ENCODE data around the gene PARG. TPM values are rescaled to one million over a fixed set of nuclear protein-coding genes. Genes with fewer than 3 reads are reported as not detected.
"Not testable (repeated sequence)": the region's sequence is repeated elsewhere in the genome, so short reads cannot be mapped to it uniquely, and the experiment has no call there.

The PARG gene
- total and polyA plus RNA-seq, 2 donors (not counting 3 experiments of a cell fraction or from before 2014, with no cell fraction given) = 6.1 to 27.6 TPM

DNA sequence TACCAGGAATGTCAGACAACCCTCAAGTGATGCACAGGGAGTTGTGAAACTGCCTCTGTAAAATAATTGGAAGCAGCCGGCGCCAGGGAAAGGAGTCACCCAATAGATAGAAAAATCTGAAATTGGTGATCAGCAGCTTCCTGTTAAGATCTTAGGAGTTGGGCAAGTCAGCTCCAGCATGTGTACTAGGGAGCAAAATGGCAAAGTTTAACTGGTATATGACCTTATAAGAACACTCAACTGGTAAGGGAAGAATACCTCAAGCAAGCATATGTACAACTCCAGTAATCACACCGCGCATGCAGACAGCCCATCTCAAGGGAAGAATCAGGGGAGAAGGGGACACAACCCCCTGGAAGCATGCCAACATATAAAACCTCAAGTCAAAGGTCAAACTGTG lies 18.3 kb downstream of the PARG start:
- FAIRE-seq = not testable (repeated sequence)

DNA sequence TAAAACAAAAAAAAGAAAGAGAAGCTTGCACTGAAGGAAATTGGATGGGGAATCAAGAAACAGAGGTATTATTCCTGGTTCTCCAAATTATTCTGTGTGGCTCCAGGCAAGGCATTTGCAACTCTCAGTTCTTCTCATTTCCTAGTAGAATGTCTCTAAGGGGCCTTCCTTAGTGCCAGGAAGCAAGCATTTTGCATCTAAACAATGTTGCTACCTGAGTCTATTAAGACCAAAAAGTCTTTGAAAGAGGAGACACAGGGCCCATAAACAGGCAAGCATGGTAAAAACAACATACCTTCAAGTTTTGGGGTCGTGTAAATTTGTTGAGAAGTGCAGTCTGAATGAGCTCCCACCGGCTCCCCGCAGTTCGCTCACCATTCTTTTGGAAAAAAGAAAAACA lies 19.8 kb downstream of the PARG start:
- dilution Hi-C loops (cut with MboI; ENCODE audit: extremely low pct_ligation_motif_present, low sequenced_read_pairs); H3K9me1 ChIP-seq (replicated peaks; ENCODE audit: control insufficient read depth, extremely low read depth, insufficient read depth, low read length); DNase-seq (ENCODE audit: low read depth, low spot score); H3K4me1 ChIP-seq (ENCODE audit: control insufficient read depth, extremely low read depth, insufficient read depth, low read length); H4K20me1 ChIP-seq (replicated peaks; ENCODE audit: control insufficient read depth, extremely low read depth, insufficient read depth, low read length); BruUV-seq (replicated peaks); H3K4me3 ChIP-seq (replicated peaks in 1 of 3; ENCODE audit: insufficient read depth in 1 of 3, low read depth in 1 of 3, low read length in 3 of 3); H3K27ac ChIP-seq (ENCODE audit: insufficient read depth, low read depth, low read length); H3K4me2 ChIP-seq (ENCODE audit: insufficient read depth, low read length); H3K9ac ChIP-seq (replicated peaks; ENCODE audit: extremely low read depth, insufficient read depth, low read length); CTCF ChIA-PET; H3K79me2 ChIP-seq (ENCODE audit: control insufficient read depth, insufficient read depth, low read length); H3K36me3 ChIP-seq (ENCODE audit: control insufficient read depth in 2 of 2, extremely low read depth in 1 of 2, insufficient read depth in 2 of 2, low read length in 2 of 2); H2AFZ ChIP-seq (ENCODE audit: low read depth, low read length); POLR2A ChIA-PET; H3K27me3 ChIP-seq (ENCODE audit: control insufficient read depth in 2 of 2, insufficient read depth in 2 of 2, low read length in 2 of 2); intact Hi-C loops (cut with micrococcal nuclease); H3K9me3 ChIP-seq (replicated peaks; ENCODE audit: control insufficient read depth, insufficient read depth, low read length); FAIRE-seq: not testable (repeated sequence)

More for the DNA sequence above, 18.3 kb downstream of the PARG start:
- DNase-seq (ENCODE audit: low read depth, low spot score); H3K9me3 ChIP-seq (replicated peaks; ENCODE audit: control insufficient read depth, insufficient read depth, low read length); dilution Hi-C loops (cut with MboI; ENCODE audit: extremely low pct_ligation_motif_present, low sequenced_read_pairs); H3K79me2 ChIP-seq (ENCODE audit: control insufficient read depth, insufficient read depth, low read length); H3K27me3 ChIP-seq (ENCODE audit: control insufficient read depth in 2 of 2, insufficient read depth in 2 of 2, low read length in 2 of 2); H2AFZ ChIP-seq (ENCODE audit: low read depth, low read length); intact Hi-C loops (cut with micrococcal nuclease); H3K4me3 ChIP-seq (replicated peaks in 1 of 3; ENCODE audit: insufficient read depth in 1 of 3, low read depth in 1 of 3, low read length in 3 of 3); H4K20me1 ChIP-seq (replicated peaks; ENCODE audit: control insufficient read depth, extremely low read depth, insufficient read depth, low read length); H3K9ac ChIP-seq (replicated peaks; ENCODE audit: extremely low read depth, insufficient read depth, low read length); H3K4me2 ChIP-seq (ENCODE audit: insufficient read depth, low read length); H3K9me1 ChIP-seq (replicated peaks; ENCODE audit: control insufficient read depth, extremely low read depth, insufficient read depth, low read length); H3K36me3 ChIP-seq (ENCODE audit: control insufficient read depth in 2 of 2, extremely low read depth in 1 of 2, insufficient read depth in 2 of 2, low read length in 2 of 2); H3K27ac ChIP-seq (ENCODE audit: insufficient read depth, low read depth, low read length); H3K4me1 ChIP-seq (ENCODE audit: control insufficient read depth, extremely low read depth, insufficient read depth, low read length); POLR2A ChIA-PET; CTCF ChIA-PET; BruUV-seq (replicated peaks): not testable (repeated sequence)

DNA sequence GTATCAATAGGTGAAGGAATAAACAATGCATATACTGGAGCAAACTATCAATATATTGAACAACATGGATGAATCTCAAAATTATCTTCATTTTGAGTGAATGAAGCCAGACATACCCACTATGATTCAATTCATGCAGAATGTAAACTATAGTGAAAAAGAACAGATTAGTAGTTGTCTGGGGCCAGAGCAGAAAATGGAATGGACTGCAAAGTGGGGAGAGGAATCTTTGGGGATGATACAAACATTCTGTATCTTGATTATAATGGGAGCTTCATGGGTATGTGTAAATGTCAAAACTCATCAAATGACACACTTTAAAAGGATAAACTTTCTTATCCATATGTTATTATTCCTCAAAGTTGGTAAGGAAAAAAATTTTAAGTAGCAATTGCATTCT lies 23.9 kb downstream of the PARG start:
- H2AFZ ChIP-seq (ENCODE audit: low read depth, low read length); H3K27ac ChIP-seq (ENCODE audit: insufficient read depth, low read depth, low read length); H3K9ac ChIP-seq (replicated peaks; ENCODE audit: extremely low read depth, insufficient read depth, low read length); CTCF ChIA-PET; H3K36me3 ChIP-seq (ENCODE audit: control insufficient read depth in 2 of 2, extremely low read depth in 1 of 2, insufficient read depth in 2 of 2, low read length in 2 of 2); DNase-seq (ENCODE audit: low read depth, low spot score); POLR2A ChIA-PET; FAIRE-seq; H3K79me2 ChIP-seq (ENCODE audit: control insufficient read depth, insufficient read depth, low read length); H3K4me3 ChIP-seq (replicated peaks in 1 of 3; ENCODE audit: insufficient read depth in 1 of 3, low read depth in 1 of 3, low read length in 3 of 3); H3K4me2 ChIP-seq (ENCODE audit: insufficient read depth, low read length); H3K9me3 ChIP-seq (replicated peaks; ENCODE audit: control insufficient read depth, insufficient read depth, low read length); H4K20me1 ChIP-seq (replicated peaks; ENCODE audit: control insufficient read depth, extremely low read depth, insufficient read depth, low read length); H3K9me1 ChIP-seq (replicated peaks; ENCODE audit: control insufficient read depth, extremely low read depth, insufficient read depth, low read length); H3K27me3 ChIP-seq (ENCODE audit: control insufficient read depth in 2 of 2, insufficient read depth in 2 of 2, low read length in 2 of 2); dilution Hi-C loops (cut with MboI; ENCODE audit: extremely low pct_ligation_motif_present, low sequenced_read_pairs); BruUV-seq (replicated peaks); H3K4me1 ChIP-seq (ENCODE audit: control insufficient read depth, extremely low read depth, insufficient read depth, low read length): not testable (repeated sequence)
- intact Hi-C loops (cut with micrococcal nuclease) = loop anchor here (2.0 kb wide), 1 partner anchor 323 kb away; no protein-coding TSS in a partner anchor

DNA sequence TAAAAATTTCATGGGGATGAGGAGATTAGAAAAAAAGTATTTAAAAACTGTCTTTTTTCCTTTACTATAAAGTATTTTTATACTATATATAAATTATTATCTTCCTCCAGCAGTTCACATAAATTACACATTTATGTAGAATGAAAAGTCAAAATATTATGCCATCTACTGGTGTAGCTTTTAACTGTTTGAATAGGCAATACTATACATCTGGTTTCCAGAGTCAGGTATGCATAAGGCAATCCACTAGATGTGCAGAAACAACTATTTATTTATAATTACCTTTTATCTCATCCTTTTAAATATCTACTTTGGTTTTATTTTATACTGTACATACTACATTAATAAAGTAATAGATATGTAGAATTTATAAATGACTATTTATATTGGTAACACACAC lies 25.4 kb downstream of the PARG start:
- not testable (repeated sequence) for BruUV-seq (replicated peaks)

More for the DNA sequence above, 25.4 kb downstream of the PARG start:
- H3K4me3 ChIP-seq (replicated peaks in 1 of 3; ENCODE audit: insufficient read depth in 1 of 3, low read depth in 1 of 3, low read length in 3 of 3); H3K4me2 ChIP-seq (ENCODE audit: insufficient read depth, low read length); dilution Hi-C loops (cut with MboI; ENCODE audit: extremely low pct_ligation_motif_present, low sequenced_read_pairs); H4K20me1 ChIP-seq (replicated peaks; ENCODE audit: control insufficient read depth, extremely low read depth, insufficient read depth, low read length); H2AFZ ChIP-seq (ENCODE audit: low read depth, low read length); CTCF ChIA-PET; H3K9me1 ChIP-seq (replicated peaks; ENCODE audit: control insufficient read depth, extremely low read depth, insufficient read depth, low read length); H3K79me2 ChIP-seq (ENCODE audit: control insufficient read depth, insufficient read depth, low read length); FAIRE-seq; H3K9ac ChIP-seq (replicated peaks; ENCODE audit: extremely low read depth, insufficient read depth, low read length); H3K9me3 ChIP-seq (replicated peaks; ENCODE audit: control insufficient read depth, insufficient read depth, low read length); POLR2A ChIA-PET; H3K27ac ChIP-seq (ENCODE audit: insufficient read depth, low read depth, low read length); H3K36me3 ChIP-seq (ENCODE audit: control insufficient read depth in 2 of 2, extremely low read depth in 1 of 2, insufficient read depth in 2 of 2, low read length in 2 of 2); H3K4me1 ChIP-seq (ENCODE audit: control insufficient read depth, extremely low read depth, insufficient read depth, low read length); DNase-seq (ENCODE audit: low read depth, low spot score); H3K27me3 ChIP-seq (ENCODE audit: control insufficient read depth in 2 of 2, insufficient read depth in 2 of 2, low read length in 2 of 2): not testable (repeated sequence)
- intact Hi-C loops (cut with micrococcal nuclease) = loop anchor here (2.0 kb wide), 1 partner anchor 322 kb away; no protein-coding TSS in a partner anchor

Data from endothelial cell of umbilical vein (primary cell).